Measurements from ENCODE around the gene RLN3. TPM values are rescaled to one million over a fixed set of nuclear protein-coding genes. Genes with fewer than 3 reads are reported as not detected.

The RLN3 gene, protein sequence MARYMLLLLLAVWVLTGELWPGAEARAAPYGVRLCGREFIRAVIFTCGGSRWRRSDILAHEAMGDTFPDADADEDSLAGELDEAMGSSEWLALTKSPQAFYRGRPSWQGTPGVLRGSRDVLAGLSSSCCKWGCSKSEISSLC
- total RNA-seq = not detected
- long read RNA-seq, partial matches to known transcripts = 0 of 1 reads
- long read RNA-seq, other reads (novel, unspliced or antisense) = 1 of 1 reads

GRCh38 chr19:14027856-14028450, at the start of gene RLN3:
RLN3 (plus strand) TSS chr19:14028148; CDS start chr19:14028205, 57 bp downstream.
- DNase-seq (ENCODE audit: low spot score) = no peak

DNA sequence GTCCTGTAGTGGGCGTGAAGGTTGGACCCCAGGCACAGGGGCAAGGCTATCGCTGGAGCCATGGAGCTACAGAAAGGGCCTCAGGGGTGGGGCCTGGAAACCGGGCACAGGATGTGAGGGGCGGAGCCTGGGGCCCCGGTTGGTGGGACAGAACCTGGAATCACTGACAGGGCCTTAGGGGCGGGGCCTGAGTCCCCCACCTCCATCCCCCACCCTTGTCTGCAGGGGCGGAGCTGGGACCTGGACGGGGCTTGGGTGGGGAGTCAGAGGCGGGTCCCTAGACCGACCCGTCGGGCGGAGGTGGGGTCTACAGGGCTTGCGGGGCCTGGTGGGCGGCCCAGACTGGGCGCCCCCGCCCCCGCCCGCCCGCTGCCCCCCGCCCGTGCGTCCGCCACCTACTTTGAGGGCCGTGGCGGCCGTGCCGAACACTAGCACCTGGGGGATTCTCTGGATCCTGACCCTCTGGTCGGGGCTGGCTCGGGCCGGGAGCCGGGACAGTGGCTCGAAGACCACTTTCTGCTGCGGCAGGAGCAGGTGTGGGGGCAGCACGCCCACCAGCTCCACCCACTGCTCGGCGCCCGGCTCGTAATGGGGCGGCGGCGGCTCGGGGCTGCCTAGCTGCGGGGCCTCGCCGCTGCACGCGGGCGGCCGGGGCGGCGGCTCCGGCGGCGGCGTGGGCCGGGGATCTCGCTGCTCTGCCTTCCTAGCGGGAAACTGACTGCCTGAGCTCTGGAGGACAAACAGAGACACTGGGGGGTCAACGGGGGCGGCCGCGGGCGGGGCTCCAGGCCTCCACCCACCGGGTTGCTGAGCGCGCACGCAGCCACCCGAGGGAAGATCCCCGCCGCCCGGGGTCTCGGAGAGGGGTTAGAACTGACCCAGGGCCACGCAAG, 49.4 kb upstream of the RLN3 start:
- DNase-seq (ENCODE audit: low spot score) = no peak

DNA sequence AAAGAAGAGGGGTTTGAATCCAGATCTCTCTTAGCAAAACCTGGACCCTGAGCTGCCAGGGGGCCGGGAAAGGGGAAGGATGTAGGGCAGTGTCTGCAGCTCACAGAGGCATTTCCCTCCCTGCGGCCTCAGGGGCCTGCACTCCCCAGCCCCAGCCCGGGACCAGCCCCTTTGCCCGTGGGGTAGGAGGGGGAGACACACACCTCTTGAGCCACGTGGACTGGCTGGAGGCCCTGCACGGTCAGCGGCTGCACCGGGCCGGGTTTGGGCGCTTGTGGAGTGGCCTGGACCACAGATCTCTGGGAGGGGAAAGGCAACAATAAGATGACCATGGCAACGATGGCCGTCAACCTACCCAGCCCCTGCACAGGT, 48.7 kb upstream of the RLN3 start:
- no peak for DNase-seq (ENCODE audit: low spot score)

- DNase-seq (ENCODE audit: low spot score) = no peak
Measured at GRCh38 chr19:13979686-13980085, 48.3 kb upstream of the RLN3 start.

DNA sequence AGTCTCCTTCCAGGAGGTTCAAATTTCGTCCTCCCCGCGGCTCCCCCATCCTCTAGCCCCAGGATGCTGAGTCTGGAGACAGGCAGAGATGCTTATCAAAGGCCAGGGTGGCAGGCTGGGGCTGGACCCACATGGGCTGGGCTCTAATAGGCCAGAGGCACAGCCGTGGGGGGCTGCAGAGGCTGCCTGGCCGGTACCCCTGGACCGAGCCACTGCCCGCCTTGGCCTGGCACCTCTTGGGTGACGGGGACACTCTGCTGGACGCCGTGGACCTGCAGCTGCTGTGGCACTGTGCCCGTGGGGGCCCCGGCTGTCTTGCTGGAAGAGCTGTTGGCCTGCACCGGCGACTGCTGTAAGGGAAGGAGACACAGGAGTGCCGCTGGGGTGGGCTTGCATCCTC, 47.6 kb upstream of the RLN3 start:
- no peak for DNase-seq (ENCODE audit: low spot score)

GRCh38 chr19:13981021-13981420, 46.9 kb upstream of the RLN3 start:
- DNase-seq (ENCODE audit: low spot score) = no peak

GRCh38 chr19:13981467-13981866, 46.5 kb upstream of the RLN3 start:
- no peak for DNase-seq (ENCODE audit: low spot score)

GRCh38 chr19:13981988-13982501, 45.9 kb upstream of the RLN3 start:
- DNase-seq (ENCODE audit: low spot score) = no peak

- DNase-seq (ENCODE audit: low spot score) = no peak
Measured at GRCh38 chr19:13982773-13983172, 45.2 kb upstream of the RLN3 start.

DNA sequence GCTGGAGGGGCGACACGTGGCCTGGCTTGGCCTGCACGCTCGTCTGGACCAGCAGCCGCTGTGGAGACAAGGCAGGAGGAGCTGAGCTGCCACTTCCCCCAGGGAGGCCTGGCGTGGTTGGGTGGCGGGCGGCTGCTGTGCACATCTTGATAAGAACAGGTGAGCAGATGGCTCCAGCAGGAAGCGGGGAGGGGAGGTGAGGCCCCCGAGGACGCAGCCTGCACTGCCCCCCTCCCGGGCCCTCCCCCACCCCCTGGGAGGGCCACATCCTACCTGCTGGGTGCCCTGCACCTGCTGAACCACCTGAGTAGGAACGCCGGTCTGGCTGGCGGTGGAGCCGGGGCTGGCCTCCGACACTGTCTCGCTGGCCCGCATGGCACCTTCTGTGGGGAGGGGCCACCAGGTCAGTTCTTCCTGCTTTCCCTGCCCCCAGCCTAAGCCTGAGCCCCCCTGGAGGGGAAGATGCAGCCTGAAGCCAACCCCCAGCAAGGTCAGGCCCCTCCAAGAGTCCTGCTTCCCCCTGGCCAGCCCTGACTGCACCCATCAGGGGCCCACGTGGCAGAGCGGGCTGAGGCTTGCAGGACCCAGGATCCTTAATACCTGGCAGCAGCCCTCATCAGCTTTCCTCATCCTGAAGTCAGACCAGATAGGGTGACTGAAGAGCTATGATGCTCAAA, 44.6 kb upstream of the RLN3 start:
- no peak for DNase-seq (ENCODE audit: low spot score)

DNA sequence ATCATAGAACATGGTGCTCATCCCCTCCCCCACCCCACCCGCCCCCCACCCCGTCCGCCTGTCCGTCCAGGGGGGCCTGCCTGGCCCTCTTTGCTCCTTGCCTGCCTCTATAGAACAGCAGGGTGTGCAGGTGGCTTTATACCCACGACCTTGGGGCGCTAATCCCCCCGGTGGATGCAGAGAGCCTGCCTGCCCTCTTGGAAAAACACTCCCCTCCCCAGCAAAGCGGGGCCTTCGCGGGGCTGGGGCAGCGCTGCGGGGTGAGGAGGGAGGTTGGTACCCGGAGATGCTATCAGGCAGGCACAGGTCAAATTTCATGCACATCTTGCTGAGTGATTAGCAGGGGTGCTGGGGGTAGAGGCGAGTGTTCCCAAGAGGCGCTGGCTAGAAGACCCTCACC, 43.8 kb upstream of the RLN3 start:
- no peak for DNase-seq (ENCODE audit: low spot score)

DNA sequence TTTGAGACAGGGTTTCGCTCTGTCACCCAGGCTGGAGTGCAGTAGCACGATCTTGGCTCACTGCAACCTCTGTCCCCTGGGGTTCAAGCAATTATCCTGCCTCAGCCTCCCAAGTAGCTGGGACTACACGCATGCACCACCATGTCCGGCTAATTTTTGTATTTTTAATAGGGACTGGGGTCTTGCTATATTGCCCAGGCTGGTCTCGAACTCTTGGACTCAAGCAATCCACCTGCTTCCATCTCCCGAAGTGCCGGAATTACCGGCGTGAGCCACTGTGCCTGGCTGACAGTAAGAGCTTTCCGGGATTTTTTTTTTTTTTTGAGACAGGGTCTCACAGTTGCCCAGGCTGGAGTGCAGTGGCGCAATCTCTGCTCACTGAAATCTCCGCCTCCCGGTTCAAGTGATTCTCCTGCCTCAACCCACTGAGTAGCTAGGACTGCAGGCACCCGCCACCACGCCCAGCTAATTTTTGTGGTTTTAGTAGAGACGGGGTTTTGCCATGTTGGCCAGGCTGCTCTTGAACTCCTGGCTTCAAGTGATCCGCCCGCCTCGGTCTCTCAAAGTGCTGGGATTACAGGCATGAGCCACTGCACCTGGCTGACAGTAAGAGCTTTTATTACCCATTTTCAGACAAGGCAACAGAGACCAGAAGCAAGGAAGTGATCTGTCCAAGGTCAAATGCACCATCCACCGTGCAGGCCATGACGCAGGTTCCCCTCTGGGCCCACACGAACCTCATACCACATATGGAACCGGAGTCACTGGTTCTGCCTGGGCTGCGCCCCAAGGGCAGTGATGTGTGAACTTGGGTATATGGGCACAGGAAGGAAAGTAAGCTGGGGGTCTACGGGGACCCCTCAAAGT, 42.8 kb upstream of the RLN3 start:
- DNase-seq (ENCODE audit: low spot score) = no peak

- no peak for DNase-seq (ENCODE audit: low spot score)
Measured at GRCh38 chr19:13985771-13986347, 42.1 kb upstream of the RLN3 start.

DNA sequence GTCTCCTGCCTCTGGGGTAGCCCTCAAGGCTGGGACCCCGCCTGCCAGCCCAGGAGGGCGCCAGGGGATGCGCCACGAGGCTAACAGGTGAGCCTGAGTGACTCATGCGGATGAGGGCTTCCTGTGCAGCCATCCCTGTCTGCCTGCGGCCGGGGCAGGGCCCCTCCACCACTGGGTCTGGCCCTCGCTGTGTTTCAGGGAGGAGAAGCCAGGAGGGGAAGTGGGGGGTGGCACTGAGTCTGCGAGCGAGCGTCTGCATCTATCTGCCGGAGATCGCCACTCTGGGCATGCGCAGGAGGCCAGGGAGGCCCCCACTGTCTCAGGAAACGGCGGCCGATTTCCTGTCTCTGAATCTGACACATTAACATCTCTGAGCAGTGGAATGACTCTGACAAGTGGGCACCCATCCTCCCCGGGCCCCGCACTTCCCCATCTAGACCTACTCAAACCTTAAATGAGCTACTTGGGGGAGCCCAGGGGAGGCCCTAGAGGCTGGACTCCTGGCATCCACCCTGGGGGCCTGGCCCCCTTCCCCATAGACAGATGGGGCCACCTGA, 41.5 kb upstream of the RLN3 start:
- DNase-seq (ENCODE audit: low spot score) = peak; percentile 94

DNA sequence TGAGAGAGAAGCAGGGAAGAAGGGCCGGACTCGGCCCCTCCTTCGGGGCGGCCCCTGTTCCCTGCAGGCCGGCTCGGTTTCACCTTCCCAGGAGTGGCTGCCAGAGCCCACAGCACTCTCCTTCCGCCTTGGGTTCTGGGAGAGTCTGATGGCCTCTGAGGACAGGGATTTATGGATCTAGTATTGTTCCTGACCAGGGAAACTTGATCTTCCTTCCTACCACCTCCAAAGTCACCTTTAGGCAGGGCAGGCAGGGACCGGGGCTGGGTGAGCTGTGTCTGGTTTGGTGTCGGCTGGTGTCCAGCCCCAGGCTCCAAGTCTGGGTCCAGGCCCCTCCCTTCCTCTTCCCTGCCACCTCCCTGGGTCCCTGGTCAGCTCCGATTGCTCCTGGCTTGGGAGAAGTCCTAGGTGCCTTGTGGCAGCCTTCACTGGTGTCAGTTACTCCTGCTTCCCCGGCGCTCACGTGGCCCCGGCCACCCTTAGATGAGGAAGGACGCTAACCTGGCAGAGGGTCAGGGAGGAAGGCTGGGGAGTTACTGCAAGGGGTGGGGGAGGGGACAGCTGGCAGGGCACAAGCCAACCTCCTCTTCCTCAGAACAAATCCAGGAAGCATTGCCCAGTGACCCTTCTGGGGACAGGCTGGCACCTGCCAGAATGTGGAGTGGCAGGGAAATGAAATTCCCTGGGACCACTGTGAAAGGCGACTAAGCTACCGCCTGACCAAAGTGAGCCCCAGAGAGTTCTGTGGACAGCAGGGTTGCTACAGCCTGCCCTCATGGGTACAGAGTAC, 40.7 kb upstream of the RLN3 start:
- no peak for DNase-seq (ENCODE audit: low spot score)

GRCh38 chr19:13989487-13989886, 38.5 kb upstream of the RLN3 start:
- no peak for DNase-seq (ENCODE audit: low spot score)

DNA sequence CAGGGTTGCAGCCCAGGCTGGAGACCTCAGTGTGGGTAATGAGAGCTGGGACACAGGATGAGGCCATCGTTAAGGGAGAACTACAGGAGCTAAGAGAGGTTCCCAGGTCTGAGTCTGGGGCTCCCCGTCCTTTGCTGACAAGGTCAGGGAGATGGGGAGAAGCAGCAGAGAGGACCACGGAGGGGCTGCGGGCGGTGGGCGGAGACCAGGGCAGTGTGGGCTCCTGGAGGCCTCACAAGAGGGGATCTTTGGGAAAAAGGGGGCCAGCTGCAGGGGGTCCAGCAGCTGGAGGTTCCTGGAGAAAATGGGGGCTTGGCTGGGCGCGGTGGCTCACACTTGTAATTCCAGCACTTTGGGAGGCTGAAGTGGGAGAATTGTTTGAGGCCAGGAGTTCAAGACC, 37.9 kb upstream of the RLN3 start:
- no peak for DNase-seq (ENCODE audit: low spot score)

DNA sequence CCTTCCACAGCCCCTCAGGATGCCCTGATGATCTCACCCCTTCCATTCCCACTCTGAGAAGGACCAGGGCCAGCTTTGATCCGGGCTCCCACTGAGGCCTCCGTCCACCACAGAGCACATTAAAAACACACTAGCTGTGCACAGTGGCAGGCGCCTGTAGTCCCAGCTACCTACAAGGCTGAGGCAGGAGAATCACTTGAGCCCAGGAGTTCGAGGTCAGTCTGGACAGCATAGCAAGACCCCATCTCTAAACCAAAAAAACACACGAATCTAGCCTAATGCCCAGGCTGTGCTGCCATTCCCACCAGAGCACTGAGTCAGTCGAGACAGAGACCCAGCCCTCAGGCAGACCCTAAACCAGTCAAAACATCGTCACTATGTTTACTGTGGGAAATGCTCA, 35.9 kb upstream of the RLN3 start:
- no peak for DNase-seq (ENCODE audit: low spot score)
